WTC11 (cell line): ENCODE data around the gene FGF8. TPM values are rescaled to one million over a fixed set of nuclear protein-coding genes. Genes with fewer than 3 reads are reported as not detected.

Source experiments
- ATAC-seq: fragments of 200-7000 bp; cut with Tn5 transposase; 2 replicates; pipeline ENCODE4 v1.10.0; 2021; ENCODE audit warnings: mild to moderate bottlenecking, moderate library complexity
- CTCF ChIA-PET: fragments of 300-600 bp; sonication (Branson Sonifier 250); formaldehyde crosslinking; loops from one replicate; lab custom pipeline; 2021; ENCODE audit warnings: antibody characterized with exemption; lab: Charles Lee
- POLR2A ChIA-PET: fragments of 350-600 bp; sonication (Branson Sonifier 250); formaldehyde crosslinking; loops from one replicate; lab custom pipeline; 2021; ENCODE audit warnings: antibody characterized with exemption; lab: Charles Lee
- DNase-seq: peaks from one replicate; pipeline ENCODE4 v3.0.0; 2021; ENCODE audit warnings: low spot score
- H3K27ac Mint-ChIP-seq: 2 replicates; pipeline ENCODE4 v1.8.0; 2021; ENCODE audit warnings: mixed read lengths
- H3K27me3 Mint-ChIP-seq: 2 replicates; pipeline ENCODE4 v1.8.0; 2021; ENCODE audit warnings: low read depth, mild to moderate bottlenecking, moderate library complexity, mixed read lengths
- H3K36me3 Mint-ChIP-seq: 2 replicates; pipeline ENCODE4 v1.8.0; 2021; ENCODE audit warnings: mixed read lengths
- H3K4me1 Mint-ChIP-seq: 2 replicates; pipeline ENCODE4 v1.8.0; 2022; ENCODE audit warnings: mixed read lengths
- H3K4me3 Mint-ChIP-seq: 2 replicates; pipeline ENCODE4 v1.8.0; 2021; ENCODE audit warnings: mild to moderate bottlenecking, moderate library complexity, mixed read lengths
- H3K9me3 Mint-ChIP-seq: 2 replicates; pipeline ENCODE4 v1.8.0; 2021; ENCODE audit warnings: mixed read lengths
- ATF1 ChIP-seq: sonication (generic); formaldehyde crosslinking; IDR thresholded peaks from 2 replicates; pipeline ENCODE4 v1.8.1; 2023; ENCODE audit warnings: mild to moderate bottlenecking, moderate library complexity, missing genetic modification reagents
- CDX4 ChIP-seq: fragments of 250-450 bp; sonication (Bioruptor Pico); IDR thresholded peaks from 2 replicates; pipeline ENCODE4 v1.9.0; 2021; ENCODE audit warnings: moderate library complexity, mild to moderate bottlenecking, inconsistent platforms, borderline replicate concordance
- CREB1 ChIP-seq: sonication (generic); formaldehyde crosslinking; IDR thresholded peaks from 2 replicates; pipeline ENCODE4 v1.8.0; 2023; ENCODE audit warnings: mild to moderate bottlenecking, missing genetic modification reagents
- E2F4 ChIP-seq: sonication (generic); formaldehyde crosslinking; IDR thresholded peaks from 2 replicates; pipeline ENCODE4 v1.8.1; 2022; ENCODE audit warnings: low read depth, mild to moderate bottlenecking, moderate library complexity, missing genetic modification reagents, borderline replicate concordance
- E2F5 ChIP-seq: sonication (generic); formaldehyde crosslinking; IDR thresholded peaks from 2 replicates; pipeline ENCODE4 v1.8.1; 2022; ENCODE audit warnings: mild to moderate bottlenecking, moderate library complexity, missing genetic modification reagents
- ELF4 ChIP-seq: sonication (generic); formaldehyde crosslinking; IDR thresholded peaks from 2 replicates; pipeline ENCODE4 v1.8.1; 2022; ENCODE audit warnings: low read depth, mild to moderate bottlenecking, moderate library complexity, missing genetic modification reagents
- ERG ChIP-seq: fragments of 250-450 bp; sonication (Bioruptor Pico); IDR thresholded peaks from 2 replicates; pipeline ENCODE4 v1.8.0; 2021; ENCODE audit warnings: mild to moderate bottlenecking
- FOXP1 ChIP-seq: sonication (generic); formaldehyde crosslinking; IDR thresholded peaks from 2 replicates; pipeline ENCODE4 v1.8.0; 2022; ENCODE audit warnings: missing genetic modification reagents, mild to moderate bottlenecking, moderate library complexity, borderline replicate concordance
- FOXP4 ChIP-seq: sonication (generic); formaldehyde crosslinking; IDR thresholded peaks from 2 replicates; pipeline ENCODE4 v1.8.0; 2022; ENCODE audit warnings: mild to moderate bottlenecking, missing genetic modification reagents
- GABPB1 ChIP-seq: sonication (generic); formaldehyde crosslinking; IDR thresholded peaks from 2 replicates; pipeline ENCODE4 v1.8.1; 2023; ENCODE audit warnings: mild to moderate bottlenecking, missing genetic modification reagents
- GRHL2 ChIP-seq: fragments of 250-450 bp; sonication (Bioruptor Pico); IDR thresholded peaks from 2 replicates; pipeline ENCODE4 v1.8.0; 2022; ENCODE audit warnings: mild to moderate bottlenecking, moderate library complexity; ENCODE audit not compliant: insufficient replicate concordance, severe bottlenecking
- HMGA2 ChIP-seq: fragments of 250-450 bp; sonication (Bioruptor Pico); IDR thresholded peaks from 2 replicates; pipeline ENCODE4 v1.4.0; 2021; ENCODE audit warnings: mild to moderate bottlenecking, moderate library complexity
- MXD4 ChIP-seq: fragments of 250-450 bp; sonication (Bioruptor Pico); IDR thresholded peaks from 2 replicates; pipeline ENCODE4 v1.8.0; 2021; ENCODE audit warnings: mild to moderate bottlenecking, moderate library complexity, borderline replicate concordance
- MYBL2 ChIP-seq: sonication (generic); formaldehyde crosslinking; IDR thresholded peaks from 2 replicates; pipeline ENCODE4 v1.8.1; 2023; ENCODE audit warnings: mild to moderate bottlenecking, moderate library complexity, missing genetic modification reagents
- NFE2L1 ChIP-seq: sonication (generic); formaldehyde crosslinking; IDR thresholded peaks from 2 replicates; pipeline ENCODE4 v1.8.1; 2023; ENCODE audit warnings: missing genetic modification reagents
- SP1 ChIP-seq: sonication (generic); formaldehyde crosslinking; conservative IDR thresholded peaks from 2 replicates; pipeline ENCODE4 v1.8.1; 2022; ENCODE audit warnings: missing genetic modification reagents
- STAT6 ChIP-seq: sonication (generic); formaldehyde crosslinking; conservative IDR thresholded peaks from 2 replicates; pipeline ENCODE4 v1.8.1; 2023; ENCODE audit warnings: mild to moderate bottlenecking, low read depth, missing genetic modification reagents, moderate library complexity
- USF1 ChIP-seq: sonication (generic); formaldehyde crosslinking; IDR thresholded peaks from 2 replicates; pipeline ENCODE4 v1.8.0; 2022; ENCODE audit warnings: mild to moderate bottlenecking, missing genetic modification reagents
- ZNF263 ChIP-seq: sonication (generic); formaldehyde crosslinking; IDR thresholded peaks from 2 replicates; pipeline ENCODE4 v1.8.1; 2022; ENCODE audit warnings: low read depth, mild to moderate bottlenecking, moderate library complexity, missing genetic modification reagents
- ZNF423 ChIP-seq: fragments of 250-450 bp; sonication (Bioruptor Pico); IDR thresholded peaks from 2 replicates; pipeline ENCODE4 v2.1.2; 2022; ENCODE audit warnings: mild to moderate bottlenecking, moderate library complexity
- ZSCAN18 ChIP-seq: fragments of 250-450 bp; sonication (Bioruptor Pico); IDR thresholded peaks from 2 replicates; pipeline ENCODE4 v2.1.2; 2022; ENCODE audit warnings: mild to moderate bottlenecking, moderate library complexity
- total RNA-seq: library from RNA; stranded (reverse); gene quantifications from 3 replicates; pipeline ENCODE4 v1.2.3, GENCODE V29; 2021

The FGF8 gene
- total RNA-seq, 1 experiment from 2014 or later: 28.9 TPM

GRCh38 chr10:101723176-101723575, 52.7 kb downstream of the FGF8 start (continued):
- TF ChIP-seq ERG (CRISPR knock-in tag): no peak
- no peak for TF ChIP-seq SP1 (CRISPR knock-in tag)
- no peak for TF ChIP-seq MYBL2 (CRISPR knock-in tag)
- TF ChIP-seq E2F5 (CRISPR knock-in tag): no peak
- no peak for TF ChIP-seq ZNF263

- ATAC-seq: no peak
These were observed 54.1 kb downstream of the FGF8 start for GRCh38 chr10:101721806-101722205.

More at GRCh38 chr10:101721806-101722205, 54.1 kb downstream of the FGF8 start:
- TF ChIP-seq CDX4 (CRISPR knock-in tag): no peak
- TF ChIP-seq CREB1: no peak
- TF ChIP-seq E2F4 (CRISPR knock-in tag): no peak
- no peak for TF ChIP-seq USF1
- TF ChIP-seq ZSCAN18 (CRISPR knock-in tag): no peak
- TF ChIP-seq ZNF423: no peak
- TF ChIP-seq MYBL2 (CRISPR knock-in tag): no peak
- TF ChIP-seq MXD4 (CRISPR knock-in tag): no peak
- no peak for TF ChIP-seq ELF4 (CRISPR knock-in tag)
- no peak for TF ChIP-seq GABPB1 (CRISPR knock-in tag)
- TF ChIP-seq ATF1 (CRISPR knock-in tag): no peak
- no peak for TF ChIP-seq FOXP1 (CRISPR knock-in tag)
- TF ChIP-seq HMGA2 (CRISPR knock-in tag): no peak
- no peak for TF ChIP-seq STAT6
- TF ChIP-seq GRHL2 (CRISPR knock-in tag): no peak
- no peak for TF ChIP-seq NFE2L1
- no peak for TF ChIP-seq FOXP4 (CRISPR knock-in tag)
- TF ChIP-seq, all 79 proteins: peak for 0
- H3K27me3 Mint-ChIP-seq: no peaks in the 10 kb centered on the region; the same call in 1 of the 2 replicates
- H3K27ac Mint-ChIP-seq: no peak overlapping the region
- H3K4me1 Mint-ChIP-seq: peaks cover 26% of the 10 kb centered on the region
- CTCF ChIA-PET: interaction anchor here (0.6 kb wide), 1 partner anchor 62 kb away, joined by 3 read pairs; no protein-coding TSS in a partner anchor
- no peaks in the 10 kb centered on the region for H3K9me3 Mint-ChIP-seq
- no peaks in the 10 kb centered on the region for H3K36me3 Mint-ChIP-seq
- POLR2A ChIA-PET: no interaction called here
- DNase-seq: no peak
- no peak overlapping the region for H3K4me3 Mint-ChIP-seq
